K562 (cell line): ENCODE results near the gene CSRNP2. TPM values are rescaled to one million over a fixed set of nuclear protein-coding genes. Genes with fewer than 3 reads are reported as not detected.
A peak's percentile ranks its signal among the peaks of the same experiment; 100 is the strongest.

Source experiments
- ATF1 ChIP-seq, 2 experiments: fragments of 450-650 bp in 1 of 2; IDR thresholded peaks; 2 replicates each; pipeline ENCODE4 v1.6.1; 2016; ENCODE audit warnings: missing compliant biosample characterization in 1 of 2, missing genetic modification characterization in 1 of 2
- ETV6 ChIP-seq, 3 experiments: fragments of 150-350 bp in 1 of 3; sonication (generic) in 1 of 3; formaldehyde crosslinking in 1 of 3; IDR thresholded peaks; 2 replicates each; pipeline versions ENCODE4 v1.6.1 to v1.8.0; 2014 to 2022; ENCODE audit warnings: borderline replicate concordance in 2 of 3, low read depth in 2 of 3, antibody characterized with exemption in 1 of 3, low read length in 1 of 3, mild to moderate bottlenecking in 1 of 3, missing genetic modification reagents in 1 of 3
- STAG1 ChIP-seq: sonication (generic); formaldehyde crosslinking; IDR thresholded peaks from 2 replicates; pipeline ENCODE4 v1.5.0; 2020; ENCODE audit warnings: missing genetic modification reagents, borderline replicate concordance
- ZBTB11 ChIP-seq, 3 experiments: fragments of 200-800 bp in 1 of 3; fragments of 250-450 bp in 1 of 3; fragments of 450-650 bp in 1 of 3; sonication (Bioruptor Pico) in 1 of 3; sonication (Bioruptor generic) in 1 of 3; formaldehyde crosslinking in 1 of 3; IDR thresholded peaks; 2 replicates each; pipeline versions ENCODE4 v1.6.1 to v1.8.0; 2016 to 2022; ENCODE audit warnings: mild to moderate bottlenecking in 2 of 3, missing genetic modification characterization in 2 of 3, missing compliant biosample characterization in 1 of 3, moderate library complexity in 1 of 3
- ZNF644 ChIP-seq: fragments of 200-800 bp; sonication (Bioruptor generic); IDR thresholded peaks from 2 replicates; pipeline ENCODE4 v1.6.1; 2016; ENCODE audit warnings: low read depth, missing genetic modification characterization, missing compliant biosample characterization
- polyA plus RNA-seq, 8 experiments: library from polyadenylated mRNA; depleted of rRNA in 4 of 8; stranded (reverse) in 5 of 8; unstranded in 3 of 8; fragments of >200 nt; fragmentation: Nextera tagmentation in 2 of 8; fragmentation: Illumina TruSeq in 1 of 8; extraction: Ambion mirVana in 2 of 8; extraction: Trizol in 1 of 8; gene quantifications; 2 replicates each; pipeline versions ENCODE4 v1.2.1 to v1.2.3, GENCODE V29; 2011 to 2014; ENCODE audit warnings: inconsistent platforms in 1 of 8, missing spikeins in 1 of 8
- total RNA-seq, 7 experiments: library from RNA; depleted of rRNA in 6 of 7; stranded (reverse); fragments of >200 nt in 6 of 7; fragmentation: Illumina TruSeq in 2 of 7; extraction: Trizol in 2 of 7; gene quantifications; 2 replicates each; pipeline versions ENCODE4 v1.2.1 to v1.2.3, GENCODE V29; 2011 to 2021; ENCODE audit warnings: low replicate concordance in 1 of 7
- TF ChIP-seq, protein P1 (sequence below), 2 experiments: fragments of 450-650 bp; formaldehyde crosslinking in 1 of 2; IDR thresholded peaks; 2 replicates each; pipeline versions ENCODE4 v1.4.0 to v1.6.1; 2014 to 2020; ENCODE audit warnings: mild to moderate bottlenecking in 2 of 2, borderline replicate concordance in 1 of 2, low read depth in 1 of 2
- TF ChIP-seq, protein P2 (sequence below): fragments of 450-650 bp; IDR thresholded peaks from 2 replicates; pipeline ENCODE4 v1.6.1; 2017; ENCODE audit warnings: antibody characterized with exemption, mild to moderate bottlenecking

CSRNP2 gene
- total and polyA plus RNA-seq, 9 of the 15 experiments (the other 6 are each of a cell fraction or from before 2014, with no cell fraction given) = 1.6 to 13.9 (median 5.9) TPM

DNA sequence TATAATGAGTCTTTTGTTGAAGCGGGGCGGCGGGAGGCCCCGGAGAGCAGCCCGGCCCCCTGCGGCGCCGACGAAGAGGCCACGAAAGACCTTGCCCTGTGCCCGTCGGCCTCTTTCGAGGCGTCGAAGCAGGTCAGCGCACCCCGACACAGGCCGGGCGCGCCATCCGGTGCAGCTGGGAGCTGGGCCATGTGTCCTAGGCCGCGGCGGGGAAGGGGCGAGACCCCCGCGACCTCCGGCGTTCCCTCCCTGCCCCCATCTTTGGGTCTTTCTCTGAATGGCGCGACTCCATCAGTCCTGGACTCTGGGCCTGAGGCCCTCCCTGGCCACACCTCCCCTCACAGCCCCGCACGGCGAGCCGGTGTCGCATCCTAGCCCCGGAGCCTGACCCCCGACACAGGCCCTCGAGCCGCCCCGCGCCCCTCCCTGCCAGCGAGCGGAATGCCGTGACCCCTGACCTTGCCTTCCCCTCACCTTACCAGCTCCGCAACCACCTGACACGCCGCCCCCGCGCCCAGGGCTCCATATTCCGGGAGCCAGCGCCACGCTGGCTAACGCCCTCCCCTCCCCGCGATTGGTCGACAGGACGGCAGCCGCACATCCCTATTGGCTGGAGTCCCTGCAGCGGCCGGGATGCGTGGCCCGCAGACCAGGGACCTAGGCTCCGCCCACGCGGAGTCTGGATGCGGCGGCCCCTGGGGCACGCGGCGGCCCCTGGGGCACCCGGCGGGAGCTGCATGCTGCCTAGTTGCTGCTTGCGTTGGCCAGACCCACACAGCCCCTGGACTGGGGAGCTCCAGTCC is 57.4 kb downstream of the CSRNP2 start, which contains the start of gene SLC11A2 (continued):
- TF ChIP-seq, protein P1, sequence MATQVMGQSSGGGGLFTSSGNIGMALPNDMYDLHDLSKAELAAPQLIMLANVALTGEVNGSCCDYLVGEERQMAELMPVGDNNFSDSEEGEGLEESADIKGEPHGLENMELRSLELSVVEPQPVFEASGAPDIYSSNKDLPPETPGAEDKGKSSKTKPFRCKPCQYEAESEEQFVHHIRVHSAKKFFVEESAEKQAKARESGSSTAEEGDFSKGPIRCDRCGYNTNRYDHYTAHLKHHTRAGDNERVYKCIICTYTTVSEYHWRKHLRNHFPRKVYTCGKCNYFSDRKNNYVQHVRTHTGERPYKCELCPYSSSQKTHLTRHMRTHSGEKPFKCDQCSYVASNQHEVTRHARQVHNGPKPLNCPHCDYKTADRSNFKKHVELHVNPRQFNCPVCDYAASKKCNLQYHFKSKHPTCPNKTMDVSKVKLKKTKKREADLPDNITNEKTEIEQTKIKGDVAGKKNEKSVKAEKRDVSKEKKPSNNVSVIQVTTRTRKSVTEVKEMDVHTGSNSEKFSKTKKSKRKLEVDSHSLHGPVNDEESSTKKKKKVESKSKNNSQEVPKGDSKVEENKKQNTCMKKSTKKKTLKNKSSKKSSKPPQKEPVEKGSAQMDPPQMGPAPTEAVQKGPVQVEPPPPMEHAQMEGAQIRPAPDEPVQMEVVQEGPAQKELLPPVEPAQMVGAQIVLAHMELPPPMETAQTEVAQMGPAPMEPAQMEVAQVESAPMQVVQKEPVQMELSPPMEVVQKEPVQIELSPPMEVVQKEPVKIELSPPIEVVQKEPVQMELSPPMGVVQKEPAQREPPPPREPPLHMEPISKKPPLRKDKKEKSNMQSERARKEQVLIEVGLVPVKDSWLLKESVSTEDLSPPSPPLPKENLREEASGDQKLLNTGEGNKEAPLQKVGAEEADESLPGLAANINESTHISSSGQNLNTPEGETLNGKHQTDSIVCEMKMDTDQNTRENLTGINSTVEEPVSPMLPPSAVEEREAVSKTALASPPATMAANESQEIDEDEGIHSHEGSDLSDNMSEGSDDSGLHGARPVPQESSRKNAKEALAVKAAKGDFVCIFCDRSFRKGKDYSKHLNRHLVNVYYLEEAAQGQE (IDR thresholded peaks at IDR 0.05; ENCODE audit: borderline replicate concordance) = peak; percentile 32
- TF ChIP-seq, protein P1 (CRISPR knock-in tag; IDR thresholded peaks at IDR 0.05; ENCODE audit: low read depth) = peak; percentile 30; the same call in 1 of the 2 replicates
- peak in 1 of 3 experiments; percentile 37; a peak in 1 of 6 replicates for TF ChIP-seq ZBTB11 (CRISPR knock-in tag; IDR thresholded peaks at IDR 0.05)
- no peak for TF ChIP-seq ATF1 (CRISPR knock-in tag; IDR thresholded peaks at IDR 0.05)
- peak; percentile 87 for TF ChIP-seq ATF1 (tag; IDR thresholded peaks at IDR 0.05)
- TF ChIP-seq, protein P2, sequence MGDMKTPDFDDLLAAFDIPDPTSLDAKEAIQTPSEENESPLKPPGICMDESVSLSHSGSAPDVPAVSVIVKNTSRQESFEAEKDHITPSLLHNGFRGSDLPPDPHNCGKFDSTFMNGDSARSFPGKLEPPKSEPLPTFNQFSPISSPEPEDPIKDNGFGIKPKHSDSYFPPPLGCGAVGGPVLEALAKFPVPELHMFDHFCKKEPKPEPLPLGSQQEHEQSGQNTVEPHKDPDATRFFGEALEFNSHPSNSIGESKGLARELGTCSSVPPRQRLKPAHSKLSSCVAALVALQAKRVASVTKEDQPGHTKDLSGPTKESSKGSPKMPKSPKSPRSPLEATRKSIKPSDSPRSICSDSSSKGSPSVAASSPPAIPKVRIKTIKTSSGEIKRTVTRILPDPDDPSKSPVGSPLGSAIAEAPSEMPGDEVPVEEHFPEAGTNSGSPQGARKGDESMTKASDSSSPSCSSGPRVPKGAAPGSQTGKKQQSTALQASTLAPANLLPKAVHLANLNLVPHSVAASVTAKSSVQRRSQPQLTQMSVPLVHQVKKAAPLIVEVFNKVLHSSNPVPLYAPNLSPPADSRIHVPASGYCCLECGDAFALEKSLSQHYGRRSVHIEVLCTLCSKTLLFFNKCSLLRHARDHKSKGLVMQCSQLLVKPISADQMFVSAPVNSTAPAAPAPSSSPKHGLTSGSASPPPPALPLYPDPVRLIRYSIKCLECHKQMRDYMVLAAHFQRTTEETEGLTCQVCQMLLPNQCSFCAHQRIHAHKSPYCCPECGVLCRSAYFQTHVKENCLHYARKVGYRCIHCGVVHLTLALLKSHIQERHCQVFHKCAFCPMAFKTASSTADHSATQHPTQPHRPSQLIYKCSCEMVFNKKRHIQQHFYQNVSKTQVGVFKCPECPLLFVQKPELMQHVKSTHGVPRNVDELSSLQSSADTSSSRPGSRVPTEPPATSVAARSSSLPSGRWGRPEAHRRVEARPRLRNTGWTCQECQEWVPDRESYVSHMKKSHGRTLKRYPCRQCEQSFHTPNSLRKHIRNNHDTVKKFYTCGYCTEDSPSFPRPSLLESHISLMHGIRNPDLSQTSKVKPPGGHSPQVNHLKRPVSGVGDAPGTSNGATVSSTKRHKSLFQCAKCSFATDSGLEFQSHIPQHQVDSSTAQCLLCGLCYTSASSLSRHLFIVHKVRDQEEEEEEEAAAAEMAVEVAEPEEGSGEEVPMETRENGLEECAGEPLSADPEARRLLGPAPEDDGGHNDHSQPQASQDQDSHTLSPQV = peak; percentile 95
- 0 out of 2 replicates have a peak, but pooled peaks have one; percentile 56 for TF ChIP-seq ZNF644 (tag)
- TF ChIP-seq ETV6 (IDR thresholded peaks at IDR 0.05; ENCODE audit: borderline replicate concordance in 1 of 2, low read depth in 2 of 2, low read length in 1 of 2) = no peak
- TF ChIP-seq ETV6 (CRISPR knock-in tag; IDR thresholded peaks at IDR 0.05; ENCODE audit: borderline replicate concordance) = no peak
- no peak for TF ChIP-seq STAG1
